ENCODE results near the gene RBM23. TPM values are rescaled to one million over a fixed set of nuclear protein-coding genes. Genes with fewer than 3 reads are reported as not detected.

The RBM23 gene
- polyA plus RNA-seq, 2 of the 4 experiments (the other 2 are of a cell fraction), result 65.8 to 68.0 TPM

DNA sequence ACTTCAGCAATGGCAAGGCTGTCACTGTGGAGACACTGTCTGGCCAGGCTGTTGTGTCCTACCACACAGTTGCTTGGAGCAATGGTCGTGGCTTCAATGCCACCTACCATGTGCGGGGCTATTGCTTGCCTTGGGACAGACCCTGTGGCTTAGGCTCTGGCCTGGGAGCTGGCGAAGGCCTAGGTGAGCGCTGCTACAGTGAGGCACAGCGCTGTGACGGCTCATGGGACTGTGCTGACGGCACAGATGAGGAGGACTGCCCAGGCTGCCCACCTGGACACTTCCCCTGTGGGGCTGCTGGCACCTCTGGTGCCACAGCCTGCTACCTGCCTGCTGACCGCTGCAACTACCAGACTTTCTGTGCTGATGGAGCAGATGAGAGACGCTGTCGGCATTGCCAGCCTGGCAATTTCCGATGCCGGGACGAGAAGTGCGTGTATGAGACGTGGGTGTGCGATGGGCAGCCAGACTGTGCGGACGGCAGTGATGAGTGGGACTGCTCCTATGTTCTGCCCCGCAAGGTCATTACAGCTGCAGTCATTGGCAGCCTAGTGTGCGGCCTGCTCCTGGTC lies 43.1 kb downstream of the RBM23 start:
- CTCF ChIA-PET, result interaction anchor here (0.9 to 23.1 kb wide), 4 partner anchors 11 to 108 kb away, joined by 3 to 368 read pairs (median 3); no protein-coding TSS in a partner anchor
- Histone ChIP-seq H3K4me3 (no peak overlapping the region), H3K27ac (no peak overlapping the region), H3K4me1 (peaks cover 8% of the 10 kb centered on the region), H3K4me2 (no peak overlapping the region), H3K9me3 (no peaks in the 10 kb centered on the region)
- POLR2A ChIA-PET, result no interaction called here
- WGBS (ENCODE audit: missing lambda C conversion rate), result 97% methylated on average over 16 of the region's 20 CpGs
- no peak for ATAC-seq
- TF ChIP-seq ZFP36 (IDR thresholded peaks at IDR 0.05; ENCODE audit: borderline replicate concordance, partially characterized antibody), result no peak
- no peak for TF ChIP-seq TP53 (CRISPR knock-in tag; IDR thresholded peaks at IDR 0.05)
- no peak for TF ChIP-seq CBX2 (IDR thresholded peaks at IDR 0.05; ENCODE audit: borderline replicate concordance, low read depth)
- TF ChIP-seq NPAS2 (CRISPR knock-in tag; IDR thresholded peaks at IDR 0.05; ENCODE audit: borderline replicate concordance), result no peak
- no peak for TF ChIP-seq FOSL2 (IDR thresholded peaks at IDR 0.05)
- TF ChIP-seq FOSL2 (CRISPR knock-in tag; IDR thresholded peaks at IDR 0.05), result no peak
- TF ChIP-seq, protein P1, sequence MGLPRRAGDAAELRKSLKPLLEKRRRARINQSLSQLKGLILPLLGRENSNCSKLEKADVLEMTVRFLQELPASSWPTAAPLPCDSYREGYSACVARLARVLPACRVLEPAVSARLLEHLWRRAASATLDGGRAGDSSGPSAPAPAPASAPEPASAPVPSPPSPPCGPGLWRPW (IDR thresholded peaks at IDR 0.05), result no peak
- DNase-seq (ENCODE audit: low read depth in 1 of 2, low spot score in 1 of 2), result no peak
- no peak for FAIRE-seq

DNA sequence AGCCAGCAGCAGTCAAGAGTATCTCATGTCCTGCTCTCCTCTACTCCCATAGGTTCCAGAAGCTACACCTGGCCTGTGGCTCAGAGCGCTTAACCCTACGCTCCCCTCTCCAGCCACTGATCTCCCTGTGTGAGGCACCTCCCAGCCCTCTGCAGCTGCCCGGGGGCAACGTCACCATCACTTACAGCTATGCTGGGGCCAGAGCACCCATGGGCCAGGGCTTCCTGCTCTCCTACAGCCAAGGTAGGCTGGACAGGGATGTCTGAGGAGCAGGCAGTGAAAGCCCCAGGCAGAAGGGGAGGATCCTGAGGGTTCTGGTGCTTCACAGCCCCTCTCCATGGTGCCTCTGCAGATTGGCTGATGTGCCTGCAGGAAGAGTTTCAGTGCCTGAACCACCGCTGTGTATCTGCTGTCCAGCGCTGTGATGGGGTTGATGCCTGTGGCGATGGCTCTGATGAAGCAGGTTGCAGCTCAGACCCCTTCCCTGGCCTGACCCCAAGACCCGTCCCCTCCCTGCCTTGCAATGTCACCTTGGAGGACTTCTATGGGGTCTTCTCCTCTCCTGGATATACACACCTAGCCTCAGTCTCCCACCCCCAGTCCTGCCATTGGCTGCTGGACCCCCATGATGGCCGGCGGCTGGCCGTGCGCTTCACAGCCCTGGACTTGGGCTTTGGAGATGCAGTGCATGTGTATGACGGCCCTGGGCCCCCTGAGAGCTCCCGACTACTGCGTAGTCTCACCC lies 43.8 kb downstream of the RBM23 start:
- no peaks in the 10 kb centered on the region for H3K9me3 ChIP-seq
- ATAC-seq (no peak), DNase-seq (ENCODE audit: low read depth in 1 of 2, low spot score in 1 of 2) (no peak), FAIRE-seq (no peak)
- no peak overlapping the region for H3K27ac ChIP-seq
- WGBS (ENCODE audit: missing lambda C conversion rate), result 96% methylated on average over 14 of the region's 15 CpGs
- H3K4me1 ChIP-seq, result peaks cover 14% of the 10 kb centered on the region
- H3K4me3 ChIP-seq, result no peak overlapping the region
- H3K4me2 ChIP-seq, result no peak overlapping the region
- TF ChIP-seq ZNF302 (CRISPR knock-in tag; IDR thresholded peaks at IDR 0.05), result no peak
- no peak for TF ChIP-seq FOSL2 (IDR thresholded peaks at IDR 0.05)
- TF ChIP-seq FOSL2 (CRISPR knock-in tag; IDR thresholded peaks at IDR 0.05), result no peak
- no peak for TF ChIP-seq RFX5 (IDR thresholded peaks at IDR 0.05)
- TF ChIP-seq FOXS1 (CRISPR knock-in tag; IDR thresholded peaks at IDR 0.05), result no peak
- TF ChIP-seq POLR2AphosphoS2 (conservative IDR thresholded peaks at IDR 0.05; ENCODE audit: low read length), result no peak
- TF ChIP-seq, protein P2, sequence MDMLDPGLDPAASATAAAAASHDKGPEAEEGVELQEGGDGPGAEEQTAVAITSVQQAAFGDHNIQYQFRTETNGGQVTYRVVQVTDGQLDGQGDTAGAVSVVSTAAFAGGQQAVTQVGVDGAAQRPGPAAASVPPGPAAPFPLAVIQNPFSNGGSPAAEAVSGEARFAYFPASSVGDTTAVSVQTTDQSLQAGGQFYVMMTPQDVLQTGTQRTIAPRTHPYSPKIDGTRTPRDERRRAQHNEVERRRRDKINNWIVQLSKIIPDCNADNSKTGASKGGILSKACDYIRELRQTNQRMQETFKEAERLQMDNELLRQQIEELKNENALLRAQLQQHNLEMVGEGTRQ (IDR thresholded peaks at IDR 0.05), result no peak
- TF ChIP-seq, protein P3, sequence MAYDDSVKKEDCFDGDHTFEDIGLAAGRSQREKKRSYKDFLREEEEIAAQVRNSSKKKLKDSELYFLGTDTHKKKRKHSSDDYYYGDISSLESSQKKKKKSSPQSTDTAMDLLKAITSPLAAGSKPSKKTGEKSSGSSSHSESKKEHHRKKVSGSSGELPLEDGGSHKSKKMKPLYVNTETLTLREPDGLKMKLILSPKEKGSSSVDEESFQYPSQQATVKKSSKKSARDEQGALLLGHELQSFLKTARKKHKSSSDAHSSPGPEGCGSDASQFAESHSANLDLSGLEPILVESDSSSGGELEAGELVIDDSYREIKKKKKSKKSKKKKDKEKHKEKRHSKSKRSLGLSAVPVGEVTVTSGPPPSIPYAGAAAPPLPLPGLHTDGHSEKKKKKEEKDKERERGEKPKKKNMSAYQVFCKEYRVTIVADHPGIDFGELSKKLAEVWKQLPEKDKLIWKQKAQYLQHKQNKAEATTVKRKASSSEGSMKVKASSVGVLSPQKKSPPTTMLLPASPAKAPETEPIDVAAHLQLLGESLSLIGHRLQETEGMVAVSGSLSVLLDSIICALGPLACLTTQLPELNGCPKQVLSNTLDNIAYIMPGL (CRISPR knock-in tag; IDR thresholded peaks at IDR 0.05; ENCODE audit: borderline replicate concordance), result no peak
- no peak for TF ChIP-seq CBX2 (IDR thresholded peaks at IDR 0.05; ENCODE audit: borderline replicate concordance, low read depth)
- TF ChIP-seq MYC (IDR thresholded peaks at IDR 0.05; ENCODE audit: borderline replicate concordance, low read length), result no peak
- ChIA-PET CTCF (interaction anchor here (0.6 to 23.1 kb wide), 4 partner anchors 9 to 21 kb away, joined by 3 to 368 read pairs (median 75); partner anchors contain the start of gene REM2), POLR2A (no interaction called here)

DNA sequence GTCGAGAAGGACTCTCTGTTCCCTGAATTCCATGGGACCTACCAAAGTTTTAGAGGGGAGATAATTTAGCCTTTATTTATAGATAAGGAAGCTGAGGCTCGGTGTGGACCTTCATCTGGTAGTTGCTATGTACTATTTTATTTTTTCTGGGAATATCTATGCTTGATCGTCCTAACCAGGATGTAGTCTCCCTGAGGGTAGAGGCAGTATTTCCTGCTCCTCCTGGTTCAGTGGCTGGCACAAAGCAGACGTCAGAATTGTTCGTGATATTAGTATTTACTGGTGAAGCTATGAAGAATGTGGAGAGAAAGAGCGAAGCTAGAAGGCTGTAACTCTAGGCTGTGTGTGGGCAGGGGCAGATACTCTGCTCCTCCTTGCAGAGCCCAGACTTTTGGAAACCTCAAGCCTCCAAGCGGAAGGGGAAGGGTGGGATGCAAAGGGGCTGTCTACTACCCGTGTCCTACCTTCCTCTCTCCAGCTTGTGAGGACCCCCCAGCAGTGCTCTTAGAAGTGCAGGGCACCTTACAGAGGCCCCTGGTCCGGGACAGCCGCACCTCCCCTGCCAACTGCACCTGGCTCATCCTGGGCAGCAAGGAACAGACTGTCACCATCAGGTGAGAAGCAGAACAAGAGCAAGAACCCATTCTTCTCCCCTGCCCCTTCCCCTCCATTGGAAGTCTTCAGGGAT lies 46.0 kb downstream of the RBM23 start:
- ChIA-PET POLR2A (interaction anchor here (0.6 to 3.1 kb wide), 3 partner anchors 14 to 301 kb away, joined by 5 to 11 read pairs (median 7); no protein-coding TSS in a partner anchor), CTCF (interaction anchor here (0.6 to 23.1 kb wide), 38 partner anchors 11 to 320 kb away, joined by 3 to 368 read pairs (median 4); partner anchors contain the start of genes AJUBA, MMP14, PRMT5 and RBM23)
- Histone ChIP-seq H3K4me3 (peak overlapping the region; percentile 78), H3K4me1 (peaks cover 21% of the 10 kb centered on the region), H3K27ac (peak overlapping the region; percentile 94 to 98), H3K9me3 (no peaks in the 10 kb centered on the region), H3K4me2 (peak overlapping the region; percentile 81)
- TF ChIP-seq, protein P4, sequence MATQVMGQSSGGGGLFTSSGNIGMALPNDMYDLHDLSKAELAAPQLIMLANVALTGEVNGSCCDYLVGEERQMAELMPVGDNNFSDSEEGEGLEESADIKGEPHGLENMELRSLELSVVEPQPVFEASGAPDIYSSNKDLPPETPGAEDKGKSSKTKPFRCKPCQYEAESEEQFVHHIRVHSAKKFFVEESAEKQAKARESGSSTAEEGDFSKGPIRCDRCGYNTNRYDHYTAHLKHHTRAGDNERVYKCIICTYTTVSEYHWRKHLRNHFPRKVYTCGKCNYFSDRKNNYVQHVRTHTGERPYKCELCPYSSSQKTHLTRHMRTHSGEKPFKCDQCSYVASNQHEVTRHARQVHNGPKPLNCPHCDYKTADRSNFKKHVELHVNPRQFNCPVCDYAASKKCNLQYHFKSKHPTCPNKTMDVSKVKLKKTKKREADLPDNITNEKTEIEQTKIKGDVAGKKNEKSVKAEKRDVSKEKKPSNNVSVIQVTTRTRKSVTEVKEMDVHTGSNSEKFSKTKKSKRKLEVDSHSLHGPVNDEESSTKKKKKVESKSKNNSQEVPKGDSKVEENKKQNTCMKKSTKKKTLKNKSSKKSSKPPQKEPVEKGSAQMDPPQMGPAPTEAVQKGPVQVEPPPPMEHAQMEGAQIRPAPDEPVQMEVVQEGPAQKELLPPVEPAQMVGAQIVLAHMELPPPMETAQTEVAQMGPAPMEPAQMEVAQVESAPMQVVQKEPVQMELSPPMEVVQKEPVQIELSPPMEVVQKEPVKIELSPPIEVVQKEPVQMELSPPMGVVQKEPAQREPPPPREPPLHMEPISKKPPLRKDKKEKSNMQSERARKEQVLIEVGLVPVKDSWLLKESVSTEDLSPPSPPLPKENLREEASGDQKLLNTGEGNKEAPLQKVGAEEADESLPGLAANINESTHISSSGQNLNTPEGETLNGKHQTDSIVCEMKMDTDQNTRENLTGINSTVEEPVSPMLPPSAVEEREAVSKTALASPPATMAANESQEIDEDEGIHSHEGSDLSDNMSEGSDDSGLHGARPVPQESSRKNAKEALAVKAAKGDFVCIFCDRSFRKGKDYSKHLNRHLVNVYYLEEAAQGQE (IDR thresholded peaks at IDR 0.05), result no peak
- TF ChIP-seq, protein P5, sequence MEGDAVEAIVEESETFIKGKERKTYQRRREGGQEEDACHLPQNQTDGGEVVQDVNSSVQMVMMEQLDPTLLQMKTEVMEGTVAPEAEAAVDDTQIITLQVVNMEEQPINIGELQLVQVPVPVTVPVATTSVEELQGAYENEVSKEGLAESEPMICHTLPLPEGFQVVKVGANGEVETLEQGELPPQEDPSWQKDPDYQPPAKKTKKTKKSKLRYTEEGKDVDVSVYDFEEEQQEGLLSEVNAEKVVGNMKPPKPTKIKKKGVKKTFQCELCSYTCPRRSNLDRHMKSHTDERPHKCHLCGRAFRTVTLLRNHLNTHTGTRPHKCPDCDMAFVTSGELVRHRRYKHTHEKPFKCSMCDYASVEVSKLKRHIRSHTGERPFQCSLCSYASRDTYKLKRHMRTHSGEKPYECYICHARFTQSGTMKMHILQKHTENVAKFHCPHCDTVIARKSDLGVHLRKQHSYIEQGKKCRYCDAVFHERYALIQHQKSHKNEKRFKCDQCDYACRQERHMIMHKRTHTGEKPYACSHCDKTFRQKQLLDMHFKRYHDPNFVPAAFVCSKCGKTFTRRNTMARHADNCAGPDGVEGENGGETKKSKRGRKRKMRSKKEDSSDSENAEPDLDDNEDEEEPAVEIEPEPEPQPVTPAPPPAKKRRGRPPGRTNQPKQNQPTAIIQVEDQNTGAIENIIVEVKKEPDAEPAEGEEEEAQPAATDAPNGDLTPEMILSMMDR (IDR thresholded peaks at IDR 0.05), result peak; percentile 13; the same call in 1 of the 3 replicates
- TF ChIP-seq EP300 (IDR thresholded peaks at IDR 0.05) (no peak), SMC3 (IDR thresholded peaks at IDR 0.05) (no peak), CBX8 (IDR thresholded peaks at IDR 0.05) (no peak), NPAS2 (CRISPR knock-in tag; IDR thresholded peaks at IDR 0.05; ENCODE audit: borderline replicate concordance) (no peak), TFCP2L1 (CRISPR knock-in tag; IDR thresholded peaks at IDR 0.05) (no peak), KDM1A (IDR thresholded peaks at IDR 0.05; ENCODE audit: low read depth) (no peak)
- 39% methylated on average over 10 of the region's 10 CpGs for WGBS (ENCODE audit: missing lambda C conversion rate)
- ATAC-seq, result peak in 1 of 2 experiments; percentile 2; a peak in 2 of 6 replicates
- DNase-seq (ENCODE audit: low read depth in 1 of 2, low spot score in 1 of 2), result no peak
- FAIRE-seq, result no peak
